A673 (cell line): ENCODE results near the gene CYBB. TPM values are rescaled to one million over a fixed set of nuclear protein-coding genes. Genes with fewer than 3 reads are reported as not detected.
A peak's percentile ranks its signal among the peaks of the same experiment; 100 is the strongest.

ENCODE experiments used
- BruUV-seq: library from RNA; stranded (reverse); fragments of 400-500 nt; replicated peaks from 2 replicates; lab custom pipeline; 2021; lab: Mats Ljungman, UMichigan
- CTCF ChIA-PET: fragments of 300-600 bp; sonication (Branson Sonifier 250); formaldehyde crosslinking; loops from one replicate; lab custom pipeline; 2022; ENCODE audit warnings: antibody characterized with exemption; lab: Charles Lee
- POLR2A ChIA-PET: fragments of 300-600 bp; sonication (Branson Sonifier 250); formaldehyde crosslinking; loops from one replicate; lab custom pipeline; 2022; ENCODE audit warnings: antibody characterized with exemption; ENCODE audit not compliant: low non-redundant PET; lab: Charles Lee
- DNase-seq: peaks from one replicate; pipeline ENCODE4 v3.0.0-alpha.2; 2015; ENCODE audit warnings: low spot score
- H3K27ac ChIP-seq: fragments of 200-600 bp; sonication (generic); 2 replicates; pipeline ENCODE4 v1.5.1; 2016; ENCODE audit warnings: mixed run types, low read depth, mild to moderate bottlenecking, mixed read lengths, antibody characterized with exemption, low read length; ENCODE audit not compliant: poor library complexity, severe bottlenecking
- H3K27me3 ChIP-seq: fragments of 200-600 bp; sonication (generic); replicated peaks from 2 replicates; pipeline ENCODE4 v1.6.1; 2017; ENCODE audit warnings: mixed run types, low read depth, mild to moderate bottlenecking, mixed read lengths, antibody characterized with exemption, low read length; ENCODE audit not compliant: insufficient read depth, poor library complexity
- H3K36me3 ChIP-seq: fragments of 200-600 bp; sonication (generic); 2 replicates; pipeline ENCODE4 v1.6.1; 2016; ENCODE audit warnings: mixed run types, mild to moderate bottlenecking, mixed read lengths, antibody characterized with exemption, low read length; ENCODE audit not compliant: insufficient read depth, poor library complexity, severe bottlenecking
- H3K4me1 ChIP-seq: fragments of 200-600 bp; sonication (generic); 2 replicates; pipeline ENCODE4 v1.6.1; 2017; ENCODE audit warnings: mixed run types, mild to moderate bottlenecking, mixed read lengths, antibody characterized with exemption, low read length; ENCODE audit not compliant: insufficient read depth, poor library complexity, severe bottlenecking
- H3K4me3 ChIP-seq: fragments of 200-600 bp; sonication (generic); 2 replicates; pipeline ENCODE4 v1.5.1; 2016; ENCODE audit warnings: low read depth, mixed run types, mild to moderate bottlenecking, mixed read lengths, low read length; ENCODE audit not compliant: poor library complexity, severe bottlenecking
- H3K9me3 ChIP-seq: fragments of 200-600 bp; sonication (generic); 2 replicates; pipeline ENCODE4 v1.6.1; 2016; ENCODE audit warnings: mixed run types, low read depth, mild to moderate bottlenecking, mixed read lengths, antibody characterized with exemption, low read length; ENCODE audit not compliant: poor library complexity, severe bottlenecking
- CTCF ChIP-seq: fragments of 300-800, 200-600 bp; sonication (generic); conservative IDR thresholded peaks from 2 replicates; pipeline ENCODE4 v1.5.1; 2017; ENCODE audit warnings: low read depth, mild to moderate bottlenecking, antibody characterized with exemption, low read length, moderate library complexity, mixed read lengths
- EZH2 ChIP-seq: fragments of 200-600 bp; sonication (generic); IDR thresholded peaks from 2 replicates; pipeline ENCODE4 v1.6.1; 2017; ENCODE audit warnings: borderline replicate concordance, low read depth, mild to moderate bottlenecking, mixed read lengths, antibody characterized with exemption, low read length; ENCODE audit not compliant: poor library complexity, severe bottlenecking
- intact Hi-C: fragments of 100-400 bp; cut with micrococcal nuclease; formaldehyde crosslinking; loops from one replicate; pipeline ENCODE4 v1.10.0; 2022; ENCODE audit not compliant: unreplicated experiment
- total RNA-seq: library from RNA; stranded (reverse); gene quantifications from 2 replicates; pipeline ENCODE4 v1.2.3, GENCODE V29; 2021

Gene CYBB
- total RNA-seq, 1 experiment from 2014 or later: not detected

GRCh38 chrX:37840931-37841330, 61.1 kb downstream of the CYBB start:
- Histone ChIP-seq H3K27ac (no peak overlapping the region), H3K4me1 (no peaks in the 10 kb centered on the region), H3K27me3 (no peaks in the 10 kb centered on the region), H3K9me3 (no peaks in the 10 kb centered on the region), H3K36me3 (no peaks in the 10 kb centered on the region), H3K4me3 (no peak overlapping the region)
- intact Hi-C loops: no loop called here
- TF ChIP-seq EZH2 (no peak), CTCF (no peak)
- ChIA-PET CTCF (no interaction called here), POLR2A (no interaction called here)
- no peak for DNase-seq
- BruUV-seq: no TSS peak

GRCh38 chrX:37844622-37845021, 64.8 kb downstream of the CYBB start:
- H3K27ac ChIP-seq: no peak overlapping the region
- no peak for TF ChIP-seq EZH2
- no peak for TF ChIP-seq CTCF
- CTCF ChIA-PET: no interaction called here
- POLR2A ChIA-PET: no interaction called here
- no TSS peak for BruUV-seq
- H3K36me3 ChIP-seq: no peaks in the 10 kb centered on the region
- no peaks in the 10 kb centered on the region for H3K27me3 ChIP-seq
- no peak for DNase-seq
- H3K4me3 ChIP-seq: no peak overlapping the region
- no peaks in the 10 kb centered on the region for H3K4me1 ChIP-seq
- intact Hi-C loops: no loop called here
- H3K9me3 ChIP-seq: no peaks in the 10 kb centered on the region

- Histone ChIP-seq H3K36me3 (no peaks in the 10 kb centered on the region), H3K9me3 (no peaks in the 10 kb centered on the region), H3K4me3 (peak overlapping the region; percentile 70), H3K27ac (no peak overlapping the region), H3K4me1 (no peaks in the 10 kb centered on the region), H3K27me3 (no peaks in the 10 kb centered on the region)
- ChIA-PET POLR2A (no interaction called here), CTCF (no interaction called here)
- TF ChIP-seq EZH2: no peak
- no peak for TF ChIP-seq CTCF
- no peak for DNase-seq
- intact Hi-C loops: no loop called here
- no TSS peak for BruUV-seq
Measured at GRCh38 chrX:37846141-37846540, 66.3 kb downstream of the CYBB start.
